ENCODE data around the gene KLHL4. TPM values are rescaled to one million over a fixed set of nuclear protein-coding genes. Genes with fewer than 3 reads are reported as not detected.

KLHL4 gene
- total and polyA plus RNA-seq, 2 of the 8 experiments (the other 6 are each of a cell fraction or from before 2014, with no cell fraction given) = 8.8 to 16.0 TPM

DNA sequence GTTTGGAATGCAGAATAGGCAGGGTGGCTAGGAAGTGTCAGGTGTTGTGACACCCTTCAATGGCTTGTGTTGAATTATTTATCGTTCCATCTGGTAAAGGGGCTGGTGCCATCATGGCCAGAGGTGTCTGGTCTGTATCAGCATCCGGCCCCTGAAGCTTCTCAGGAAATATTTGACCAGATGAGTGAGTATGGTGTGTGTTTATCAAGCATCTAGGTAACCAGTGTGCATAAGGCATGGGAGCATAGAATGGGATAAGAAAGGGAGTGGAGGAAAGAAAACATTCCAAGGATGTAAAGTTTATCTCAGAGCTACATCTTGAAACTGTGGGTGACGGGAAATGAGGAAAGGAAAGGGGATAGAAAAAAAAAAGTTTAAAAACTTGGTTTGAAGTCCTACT, 109.4 kb downstream of the KLHL4 start (continued):
- TF ChIP-seq, protein P1, sequence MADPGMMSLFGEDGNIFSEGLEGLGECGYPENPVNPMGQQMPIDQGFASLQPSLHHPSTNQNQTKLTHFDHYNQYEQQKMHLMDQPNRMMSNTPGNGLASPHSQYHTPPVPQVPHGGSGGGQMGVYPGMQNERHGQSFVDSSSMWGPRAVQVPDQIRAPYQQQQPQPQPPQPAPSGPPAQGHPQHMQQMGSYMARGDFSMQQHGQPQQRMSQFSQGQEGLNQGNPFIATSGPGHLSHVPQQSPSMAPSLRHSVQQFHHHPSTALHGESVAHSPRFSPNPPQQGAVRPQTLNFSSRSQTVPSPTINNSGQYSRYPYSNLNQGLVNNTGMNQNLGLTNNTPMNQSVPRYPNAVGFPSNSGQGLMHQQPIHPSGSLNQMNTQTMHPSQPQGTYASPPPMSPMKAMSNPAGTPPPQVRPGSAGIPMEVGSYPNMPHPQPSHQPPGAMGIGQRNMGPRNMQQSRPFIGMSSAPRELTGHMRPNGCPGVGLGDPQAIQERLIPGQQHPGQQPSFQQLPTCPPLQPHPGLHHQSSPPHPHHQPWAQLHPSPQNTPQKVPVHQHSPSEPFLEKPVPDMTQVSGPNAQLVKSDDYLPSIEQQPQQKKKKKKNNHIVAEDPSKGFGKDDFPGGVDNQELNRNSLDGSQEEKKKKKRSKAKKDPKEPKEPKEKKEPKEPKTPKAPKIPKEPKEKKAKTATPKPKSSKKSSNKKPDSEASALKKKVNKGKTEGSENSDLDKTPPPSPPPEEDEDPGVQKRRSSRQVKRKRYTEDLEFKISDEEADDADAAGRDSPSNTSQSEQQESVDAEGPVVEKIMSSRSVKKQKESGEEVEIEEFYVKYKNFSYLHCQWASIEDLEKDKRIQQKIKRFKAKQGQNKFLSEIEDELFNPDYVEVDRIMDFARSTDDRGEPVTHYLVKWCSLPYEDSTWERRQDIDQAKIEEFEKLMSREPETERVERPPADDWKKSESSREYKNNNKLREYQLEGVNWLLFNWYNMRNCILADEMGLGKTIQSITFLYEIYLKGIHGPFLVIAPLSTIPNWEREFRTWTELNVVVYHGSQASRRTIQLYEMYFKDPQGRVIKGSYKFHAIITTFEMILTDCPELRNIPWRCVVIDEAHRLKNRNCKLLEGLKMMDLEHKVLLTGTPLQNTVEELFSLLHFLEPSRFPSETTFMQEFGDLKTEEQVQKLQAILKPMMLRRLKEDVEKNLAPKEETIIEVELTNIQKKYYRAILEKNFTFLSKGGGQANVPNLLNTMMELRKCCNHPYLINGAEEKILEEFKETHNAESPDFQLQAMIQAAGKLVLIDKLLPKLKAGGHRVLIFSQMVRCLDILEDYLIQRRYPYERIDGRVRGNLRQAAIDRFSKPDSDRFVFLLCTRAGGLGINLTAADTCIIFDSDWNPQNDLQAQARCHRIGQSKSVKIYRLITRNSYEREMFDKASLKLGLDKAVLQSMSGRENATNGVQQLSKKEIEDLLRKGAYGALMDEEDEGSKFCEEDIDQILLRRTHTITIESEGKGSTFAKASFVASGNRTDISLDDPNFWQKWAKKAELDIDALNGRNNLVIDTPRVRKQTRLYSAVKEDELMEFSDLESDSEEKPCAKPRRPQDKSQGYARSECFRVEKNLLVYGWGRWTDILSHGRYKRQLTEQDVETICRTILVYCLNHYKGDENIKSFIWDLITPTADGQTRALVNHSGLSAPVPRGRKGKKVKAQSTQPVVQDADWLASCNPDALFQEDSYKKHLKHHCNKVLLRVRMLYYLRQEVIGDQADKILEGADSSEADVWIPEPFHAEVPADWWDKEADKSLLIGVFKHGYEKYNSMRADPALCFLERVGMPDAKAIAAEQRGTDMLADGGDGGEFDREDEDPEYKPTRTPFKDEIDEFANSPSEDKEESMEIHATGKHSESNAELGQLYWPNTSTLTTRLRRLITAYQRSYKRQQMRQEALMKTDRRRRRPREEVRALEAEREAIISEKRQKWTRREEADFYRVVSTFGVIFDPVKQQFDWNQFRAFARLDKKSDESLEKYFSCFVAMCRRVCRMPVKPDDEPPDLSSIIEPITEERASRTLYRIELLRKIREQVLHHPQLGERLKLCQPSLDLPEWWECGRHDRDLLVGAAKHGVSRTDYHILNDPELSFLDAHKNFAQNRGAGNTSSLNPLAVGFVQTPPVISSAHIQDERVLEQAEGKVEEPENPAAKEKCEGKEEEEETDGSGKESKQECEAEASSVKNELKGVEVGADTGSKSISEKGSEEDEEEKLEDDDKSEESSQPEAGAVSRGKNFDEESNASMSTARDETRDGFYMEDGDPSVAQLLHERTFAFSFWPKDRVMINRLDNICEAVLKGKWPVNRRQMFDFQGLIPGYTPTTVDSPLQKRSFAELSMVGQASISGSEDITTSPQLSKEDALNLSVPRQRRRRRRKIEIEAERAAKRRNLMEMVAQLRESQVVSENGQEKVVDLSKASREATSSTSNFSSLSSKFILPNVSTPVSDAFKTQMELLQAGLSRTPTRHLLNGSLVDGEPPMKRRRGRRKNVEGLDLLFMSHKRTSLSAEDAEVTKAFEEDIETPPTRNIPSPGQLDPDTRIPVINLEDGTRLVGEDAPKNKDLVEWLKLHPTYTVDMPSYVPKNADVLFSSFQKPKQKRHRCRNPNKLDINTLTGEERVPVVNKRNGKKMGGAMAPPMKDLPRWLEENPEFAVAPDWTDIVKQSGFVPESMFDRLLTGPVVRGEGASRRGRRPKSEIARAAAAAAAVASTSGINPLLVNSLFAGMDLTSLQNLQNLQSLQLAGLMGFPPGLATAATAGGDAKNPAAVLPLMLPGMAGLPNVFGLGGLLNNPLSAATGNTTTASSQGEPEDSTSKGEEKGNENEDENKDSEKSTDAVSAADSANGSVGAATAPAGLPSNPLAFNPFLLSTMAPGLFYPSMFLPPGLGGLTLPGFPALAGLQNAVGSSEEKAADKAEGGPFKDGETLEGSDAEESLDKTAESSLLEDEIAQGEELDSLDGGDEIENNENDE (IDR thresholded peaks at IDR 0.05; ENCODE audit: insufficient replicate concordance, low read length) = no peak
- TF ChIP-seq SIN3A (conservative IDR thresholded peaks at IDR 0.05 in 1 of 2, IDR thresholded peaks at IDR 0.05 in 1 of 2; ENCODE audit: low read depth in 1 of 2, low read length in 2 of 2) (no peak), PHF8 (conservative IDR thresholded peaks at IDR 0.05; ENCODE audit: low read depth, low read length) (no peak), SIX5 (IDR thresholded peaks at IDR 0.05; ENCODE audit: low read depth, low read length) (no peak), YY1 (IDR thresholded peaks at IDR 0.05; ENCODE audit: low read depth, low read length) (no peak), TAF1 (IDR thresholded peaks at IDR 0.05; ENCODE audit: low read depth, low read length) (no peak), CBX5 (IDR thresholded peaks at IDR 0.05; ENCODE audit: low read depth, low read length) (no peak), JUND (IDR thresholded peaks at IDR 0.05; ENCODE audit: low read length) (no peak), KDM4A (IDR thresholded peaks at IDR 0.05; ENCODE audit: low read depth, low read length, severe bottlenecking) (no peak), POU5F1 (IDR thresholded peaks at IDR 0.05; ENCODE audit: low read depth, low read length) (no peak), ZNF274 (IDR thresholded peaks at IDR 0.05; ENCODE audit: borderline replicate concordance, extremely low read depth, low read length) (no peak)
- TF ChIP-seq, protein P2, sequence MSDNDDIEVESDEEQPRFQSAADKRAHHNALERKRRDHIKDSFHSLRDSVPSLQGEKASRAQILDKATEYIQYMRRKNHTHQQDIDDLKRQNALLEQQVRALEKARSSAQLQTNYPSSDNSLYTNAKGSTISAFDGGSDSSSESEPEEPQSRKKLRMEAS (IDR thresholded peaks at IDR 0.05) = no peak
